Heart right ventricle (tissue), 16 donors: ENCODE measurements around the gene ALK. TPM values are rescaled to one million over a fixed set of nuclear protein-coding genes. Genes with fewer than 3 reads are reported as not detected.

Source experiments
- ATAC-seq, 8 donors: fragments of 200-7000 bp; cut with Tn5 transposase; one replicate each; pipeline ENCODE4 v1.9.1; 2020; ENCODE audit warnings: mild to moderate bottlenecking in 8 of 8, moderate library complexity in 8 of 8, moderate number of reproducible peaks in 1 of 8
- DNase-seq, 2 donors: peaks; one replicate each; pipeline ENCODE4 v3.0.0-alpha.2; 2020
- H3K27ac ChIP-seq, 10 donors: fragments of 200-600 bp; sonication (generic) in 2 of 10; one replicate each; pipeline versions ENCODE4 v1.5.0 to v1.8.0; 2020 to 2022; ENCODE audit warnings: mild to moderate bottlenecking in 3 of 10
- H3K27me3 ChIP-seq, 7 donors: fragments of 200-600 bp; one replicate each; pipeline ENCODE4 v1.8.0; 2021 to 2022; ENCODE audit warnings: mild to moderate bottlenecking in 2 of 7
- H3K36me3 ChIP-seq, 9 donors: fragments of 200-600 bp; sonication (generic) in 1 of 9; one replicate each; pipeline versions ENCODE4 v1.5.0 to v1.8.0; 2020 to 2022; ENCODE audit warnings: mild to moderate bottlenecking in 2 of 9
- H3K4me1 ChIP-seq, 9 donors: fragments of 200-600 bp; sonication (generic) in 1 of 9; one replicate each; pipeline versions ENCODE4 v1.5.0 to v1.8.0; 2020 to 2022; ENCODE audit warnings: mild to moderate bottlenecking in 4 of 9
- H3K4me3 ChIP-seq, 10 donors: fragments of 200-600 bp; sonication (generic) in 2 of 10; one replicate each; pipeline versions ENCODE4 v1.5.0 to v1.8.0; 2020 to 2022; ENCODE audit warnings: mild to moderate bottlenecking in 7 of 10, moderate library complexity in 2 of 10
- H3K9me3 ChIP-seq, 11 donors: fragments of 200-600 bp in 10 of 11; sonication (generic) in 2 of 11; one replicate each; pipeline versions ENCODE4 v1.5.0 to v1.8.0; 2013 to 2022; ENCODE audit warnings: mild to moderate bottlenecking in 2 of 11, control low read depth in 1 of 11, moderate library complexity in 1 of 11
- WGBS, 2 donors: extraction: QIAGEN DNeasy Blood & Tissue Kit; methylation state at CpG; one replicate each; pipeline ENCODE4 v1.1.7; 2013; ENCODE audit warnings: inconsistent platforms in 1 of 2; 5-methylcytosine and 5-hydroxymethylcytosine counted together
- intact Hi-C, 10 donors: fragments of 100-400 bp; cut with DNase I; formaldehyde crosslinking; loops; one replicate each; pipeline versions ENCODE4 v1.11.1 to v1.14.2; 2022
- polyA plus RNA-seq, 2 donors: library from polyadenylated mRNA; stranded (reverse); fragments of 200-250 nt; gene quantifications; one replicate each; pipeline ENCODE4 v1.2.3, GENCODE V29; 2013
- total RNA-seq, 10 donors: library from RNA; stranded (reverse); fragmentation: NEBNext Ultra II Directional in 3 of 10; extraction: Animal tissue kit (Norgen Biotek cat#: 25700) in 3 of 10; gene quantifications; one replicate each; pipeline versions ENCODE4 v1.2.1 to v1.2.4, GENCODE V29; 2021 to 2023
- TF ChIP-seq, protein P1 (sequence below), 9 donors: fragments of 200-600 bp; sonication (generic) in 2 of 9; IDR thresholded peaks; one replicate each; pipeline versions ENCODE4 v1.5.0 to v1.8.0; 2021 to 2022; ENCODE audit warnings: antibody characterized with exemption in 9 of 9, mild to moderate bottlenecking in 5 of 9, moderate library complexity in 1 of 9
- donor health status: Arrhythmogenic right ventricular cardiomyopathy.
- donor health status: ischemic (EF 13 %, LVEDD 7.1; RV severe dilation, severe dysfunction).
- donor health status: healthy with polysubstance abuse.
- donor health status: DM: no; HTN: yes; CAD: no.
- donor health status: DM: no; HTN: no; CAD: no.
- donor health status: ischemic (EF 25% LVEDD 6.9; RV normal size, moderate dysfunction).
- donor health status: ischemic (EF 25% LVEDD 5.7; RV mildly dilated, moderate dysfunction).
- donor health status: healthy.
- donor health status: DM: yes; HTN: yes; CAD: no.
- donor health status: Ischemic cardiomyopathy.
- donor health status: ischemic (EF 35%, LVEDD 5.7; RV mildly dilated, moderate dysfunction).
- donor health status: nonischemic (EF 11% LVEDD 7.7; RV severe dilation, severe dysfunction).
- donor health status: DM: yes; HTN: yes; CAD: no.
- donor health status: PGD.
- donor health status: ischemic (EF 29% LVEDD 5.4; RV normal size, mild dysfunction).
- donor health status: nonischemic (EF 23%, LVEDD 6.1; RV moderate dilation, normal function).

The ALK gene
- total and polyA plus RNA-seq, 12 donors: 0.01 to 0.24 (median 0.08) TPM; not detected in 7

DNA sequence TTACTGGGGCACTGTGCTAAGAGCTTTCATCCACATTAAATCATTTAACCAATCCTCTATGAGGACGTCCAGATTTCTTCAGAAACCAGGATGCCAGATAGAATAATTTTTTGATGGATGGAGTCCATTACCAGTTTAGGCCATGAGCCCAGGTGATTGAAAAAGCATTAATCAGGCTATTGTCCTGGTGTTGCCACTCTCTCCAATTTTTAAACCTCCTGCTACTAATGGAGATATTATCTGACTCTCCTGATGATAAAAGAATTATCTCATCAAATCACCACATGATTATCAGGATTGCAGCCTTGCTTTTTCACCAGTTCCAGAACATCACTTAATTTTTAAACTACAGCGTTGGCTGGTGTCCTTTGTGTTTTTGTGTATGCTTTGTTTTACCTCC lies 404.0 kb downstream of the ALK start:
- 84% methylated on average over 2 of the region's 2 CpGs for WGBS, 2 donors
- TF ChIP-seq, protein P1, sequence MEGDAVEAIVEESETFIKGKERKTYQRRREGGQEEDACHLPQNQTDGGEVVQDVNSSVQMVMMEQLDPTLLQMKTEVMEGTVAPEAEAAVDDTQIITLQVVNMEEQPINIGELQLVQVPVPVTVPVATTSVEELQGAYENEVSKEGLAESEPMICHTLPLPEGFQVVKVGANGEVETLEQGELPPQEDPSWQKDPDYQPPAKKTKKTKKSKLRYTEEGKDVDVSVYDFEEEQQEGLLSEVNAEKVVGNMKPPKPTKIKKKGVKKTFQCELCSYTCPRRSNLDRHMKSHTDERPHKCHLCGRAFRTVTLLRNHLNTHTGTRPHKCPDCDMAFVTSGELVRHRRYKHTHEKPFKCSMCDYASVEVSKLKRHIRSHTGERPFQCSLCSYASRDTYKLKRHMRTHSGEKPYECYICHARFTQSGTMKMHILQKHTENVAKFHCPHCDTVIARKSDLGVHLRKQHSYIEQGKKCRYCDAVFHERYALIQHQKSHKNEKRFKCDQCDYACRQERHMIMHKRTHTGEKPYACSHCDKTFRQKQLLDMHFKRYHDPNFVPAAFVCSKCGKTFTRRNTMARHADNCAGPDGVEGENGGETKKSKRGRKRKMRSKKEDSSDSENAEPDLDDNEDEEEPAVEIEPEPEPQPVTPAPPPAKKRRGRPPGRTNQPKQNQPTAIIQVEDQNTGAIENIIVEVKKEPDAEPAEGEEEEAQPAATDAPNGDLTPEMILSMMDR (IDR thresholded peaks at IDR 0.05): no peak
- Histone ChIP-seq H3K27ac (no peak overlapping the region), H3K4me1 (peaks cover 0 to 6% (median 0%) of the 10 kb centered on the region in 9 donors), H3K36me3 (no peaks in the 10 kb centered on the region), H3K27me3 (peaks cover 0 to 19% (median 4%) of the 10 kb centered on the region in 7 donors), H3K4me3 (no peak overlapping the region), H3K9me3 (peaks cover 0 to 2% (median 0%) of the 10 kb centered on the region in 11 donors)
- ATAC-seq: no peak
- DNase-seq: no peak
- intact Hi-C loops: no loop called here

DNA sequence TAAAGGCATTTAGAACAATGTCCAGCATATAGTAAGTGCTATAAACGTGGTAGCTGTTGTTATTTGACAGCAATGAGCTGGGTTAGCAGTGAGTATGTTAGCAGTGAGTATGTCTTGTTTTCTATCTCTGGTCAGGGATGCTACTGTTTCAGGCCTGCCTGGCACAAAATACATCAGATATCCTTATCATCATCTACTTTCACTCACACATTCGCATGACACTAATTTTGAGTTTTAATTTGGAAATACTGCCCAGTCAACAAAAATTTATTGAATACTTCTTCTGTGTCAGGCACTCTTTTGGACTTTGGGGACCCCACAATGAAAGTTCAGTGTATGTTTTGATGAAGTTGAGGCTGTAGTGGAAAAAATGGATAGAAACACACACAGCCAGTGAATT lies 404.6 kb downstream of the ALK start:
- H3K9me3 ChIP-seq: peaks cover 0 to 2% (median 0%) of the 10 kb centered on the region in 11 donors
- TF ChIP-seq, protein P1 (IDR thresholded peaks at IDR 0.05): no peak
- DNase-seq (no peak), ATAC-seq (no peak)
- H3K27me3 ChIP-seq: peaks cover 0 to 12% (median 0%) of the 10 kb centered on the region in 7 donors
- intact Hi-C loops: no loop called here
- H3K27ac ChIP-seq: no peak overlapping the region
- H3K4me1 ChIP-seq: peaks cover 0 to 6% (median 0%) of the 10 kb centered on the region in 9 donors
- no peak overlapping the region for H3K4me3 ChIP-seq
- 55 to 79% methylated on average over 2 of the region's 2 CpGs for WGBS, 2 donors
- no peaks in the 10 kb centered on the region for H3K36me3 ChIP-seq

DNA sequence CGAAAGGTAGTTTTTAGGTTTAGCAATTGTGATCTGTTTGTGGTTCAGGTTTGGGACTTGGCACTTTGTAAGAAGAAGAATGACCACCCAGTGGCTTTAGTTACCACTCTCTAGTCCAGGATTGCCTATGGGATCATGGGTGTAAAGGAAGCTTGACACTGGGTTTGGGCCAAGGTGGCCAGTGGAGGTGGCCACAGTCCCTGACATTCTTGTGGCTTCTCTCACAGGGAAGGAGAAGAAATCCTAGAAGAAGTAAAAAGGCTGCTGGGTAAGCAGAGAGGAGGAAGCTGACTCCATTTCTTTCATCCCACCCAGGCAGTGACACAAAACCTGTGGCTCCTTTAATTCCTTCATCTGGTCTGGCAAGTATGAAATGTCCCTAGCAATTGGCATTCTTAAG lies 411.5 kb downstream of the ALK start:
- TF ChIP-seq, protein P1 (IDR thresholded peaks at IDR 0.05): no peak
- no peaks in the 10 kb centered on the region for H3K36me3 ChIP-seq
- H3K4me1 ChIP-seq: no peaks in the 10 kb centered on the region
- WGBS, 2 donors: 74 to 75% methylated on average over 1 of the region's 1 CpG
- H3K27ac ChIP-seq: no peak overlapping the region
- intact Hi-C loops: no loop called here
- H3K9me3 ChIP-seq: peaks cover 0 to 19% (median 7%) of the 10 kb centered on the region in 11 donors
- H3K27me3 ChIP-seq: no peaks in the 10 kb centered on the region
- ATAC-seq: no peak
- no peak overlapping the region for H3K4me3 ChIP-seq
- DNase-seq: no peak

DNA sequence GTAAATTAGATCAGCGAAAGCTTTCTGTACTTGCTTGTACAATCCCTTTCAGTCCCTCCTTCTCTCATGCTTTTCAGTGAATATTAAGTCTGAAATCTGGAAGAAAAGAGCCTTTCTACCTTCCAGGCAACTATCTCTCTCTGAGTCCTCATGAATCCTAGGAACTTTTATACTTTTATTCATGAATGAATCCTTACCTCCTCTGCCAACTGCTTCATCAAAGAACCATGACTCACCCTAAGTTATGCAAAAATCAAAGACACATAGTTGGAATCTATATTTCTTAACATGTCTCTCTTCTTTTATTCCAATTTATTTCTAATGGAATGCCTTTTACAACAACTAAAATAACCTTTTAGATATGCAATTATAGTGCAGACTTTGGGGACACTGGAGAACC lies 412.0 kb downstream of the ALK start:
- TF ChIP-seq, protein P1 (IDR thresholded peaks at IDR 0.05): no peak
- 86 to 92% methylated on average over 1 of the region's 1 CpG for WGBS, 2 donors
- intact Hi-C loops: no loop called here

More for the DNA sequence above, 412.0 kb downstream of the ALK start:
- H3K36me3 ChIP-seq: no peaks in the 10 kb centered on the region
- H3K4me3 ChIP-seq: no peak overlapping the region
- H3K4me1 ChIP-seq: no peaks in the 10 kb centered on the region
- H3K27me3 ChIP-seq: no peaks in the 10 kb centered on the region
- H3K27ac ChIP-seq: no peak overlapping the region
- DNase-seq (no peak), ATAC-seq (no peak)
- H3K9me3 ChIP-seq: peaks cover 0 to 19% (median 7%) of the 10 kb centered on the region in 11 donors
